K562 (cell line): ENCODE data around the gene TNFSF9. TPM values are rescaled to one million over a fixed set of nuclear protein-coding genes. Genes with fewer than 3 reads are reported as not detected.
A peak's percentile ranks its signal among the peaks of the same experiment; 100 is the strongest.

Source experiments
- ARID1B ChIP-seq: fragments of 450-650 bp; IDR thresholded peaks from 2 replicates; pipeline ENCODE4 v1.6.1; 2016; ENCODE audit warnings: antibody characterized with exemption, mild to moderate bottlenecking, inconsistent platforms
- ARID4B ChIP-seq: sonication (generic); formaldehyde crosslinking; IDR thresholded peaks from 2 replicates; pipeline ENCODE4 v1.8.0; 2022; ENCODE audit warnings: mild to moderate bottlenecking, missing genetic modification reagents
- ATF3 ChIP-seq, 2 experiments: fragments of 450-650 bp in 1 of 2; sonication (generic) in 1 of 2; formaldehyde crosslinking in 1 of 2; IDR thresholded peaks in 1 of 2; conservative IDR thresholded peaks in 1 of 2; 2 replicates each; pipeline versions ENCODE4 v1.6.1 to v1.8.1; 2016 to 2023; ENCODE audit warnings: mild to moderate bottlenecking in 2 of 2, moderate library complexity in 2 of 2, inconsistent platforms in 1 of 2, missing genetic modification reagents in 1 of 2
- CAMTA2 ChIP-seq: fragments of 250-450 bp; sonication (Bioruptor Pico); conservative IDR thresholded peaks from 2 replicates; pipeline ENCODE4 v1.5.1; 2022
- CHCHD3 ChIP-seq: fragments of 250-450 bp; sonication (Bioruptor Pico); IDR thresholded peaks from 2 replicates; pipeline ENCODE4 v2.1.2; 2022; ENCODE audit warnings: mild to moderate bottlenecking
- ELK3 ChIP-seq: fragments of 450-650 bp; formaldehyde crosslinking; IDR thresholded peaks from 2 replicates; pipeline ENCODE4 v1.4.0; 2020; ENCODE audit warnings: mild to moderate bottlenecking
- ESRRA ChIP-seq: fragments of 450-650 bp; IDR thresholded peaks from 2 replicates; pipeline ENCODE4 v1.6.1; 2014; ENCODE audit warnings: low read depth, mild to moderate bottlenecking, moderate library complexity, borderline replicate concordance
- FOSL1 ChIP-seq: fragments of 200-800 bp; sonication (Bioruptor generic); conservative IDR thresholded peaks from 2 replicates; pipeline ENCODE4 v1.6.1; 2016; ENCODE audit warnings: missing genetic modification characterization, missing compliant biosample characterization
- FOXK2 ChIP-seq, 2 experiments: fragments of 450-650 bp; IDR thresholded peaks in 1 of 2; conservative IDR thresholded peaks in 1 of 2; 2 replicates each; pipeline ENCODE4 v1.6.1; 2016; ENCODE audit warnings: low read depth in 2 of 2, mild to moderate bottlenecking in 1 of 2
- NBN ChIP-seq: fragments of 450-650 bp; IDR thresholded peaks from 2 replicates; pipeline ENCODE4 v1.6.1; 2016; ENCODE audit warnings: low read depth, mild to moderate bottlenecking
- PML ChIP-seq: IDR thresholded peaks from 2 replicates; pipeline ENCODE4 v1.6.1; 2012; ENCODE audit warnings: low read length, inconsistent platforms
- POU5F1 ChIP-seq: fragments of 150-350 bp; IDR thresholded peaks from 2 replicates; pipeline ENCODE4 v1.6.1; 2014; ENCODE audit warnings: borderline replicate concordance, low read length, low read depth, mild to moderate bottlenecking; ENCODE audit not compliant: partially characterized antibody
- SMAD1 ChIP-seq: fragments of 150-350 bp; IDR thresholded peaks from 2 replicates; pipeline ENCODE4 v1.6.1; 2014; ENCODE audit warnings: low read length, low read depth; ENCODE audit not compliant: partially characterized antibody
- XRCC5 ChIP-seq: fragments of 200-400 bp; formaldehyde crosslinking; IDR thresholded peaks from 2 replicates; pipeline ENCODE4 v1.6.1; 2017; ENCODE audit warnings: low read depth, mild to moderate bottlenecking, low read length
- ZBTB9 ChIP-seq: fragments of 450-650 bp; formaldehyde crosslinking; IDR thresholded peaks from 2 replicates; pipeline ENCODE4 v1.4.0; 2020; ENCODE audit warnings: mild to moderate bottlenecking, moderate library complexity
- ZNF133 ChIP-seq: fragments of 250-450 bp; sonication (Bioruptor Pico); IDR thresholded peaks from 2 replicates; pipeline ENCODE4 v1.4.0; 2020; ENCODE audit warnings: mild to moderate bottlenecking
- ZNF224 ChIP-seq: sonication (generic); formaldehyde crosslinking; IDR thresholded peaks from 2 replicates; pipeline ENCODE4 v1.8.0; 2022; ENCODE audit warnings: mild to moderate bottlenecking, missing genetic modification reagents
- ZNF23 ChIP-seq: fragments of 250-450 bp; sonication (Bioruptor Pico); IDR thresholded peaks from 2 replicates; pipeline ENCODE4 v1.4.0; 2020; ENCODE audit warnings: mild to moderate bottlenecking
- ZNF431 ChIP-seq: sonication (generic); formaldehyde crosslinking; IDR thresholded peaks from 2 replicates; pipeline ENCODE4 v1.8.0; 2022; ENCODE audit warnings: mild to moderate bottlenecking, missing genetic modification reagents
- ZNF766 ChIP-seq: fragments of 200-800 bp; sonication (Bioruptor generic); conservative IDR thresholded peaks from 2 replicates; pipeline ENCODE4 v1.6.1; 2016; ENCODE audit warnings: missing genetic modification characterization, missing compliant biosample characterization
- polyA plus RNA-seq, 8 experiments: library from polyadenylated mRNA; depleted of rRNA in 4 of 8; stranded (reverse) in 5 of 8; unstranded in 3 of 8; fragments of >200 nt; fragmentation: Nextera tagmentation in 2 of 8; fragmentation: Illumina TruSeq in 1 of 8; extraction: Ambion mirVana in 2 of 8; extraction: Trizol in 1 of 8; gene quantifications; 2 replicates each; pipeline versions ENCODE4 v1.2.1 to v1.2.3, GENCODE V29; 2011 to 2014; ENCODE audit warnings: inconsistent platforms in 1 of 8, missing spikeins in 1 of 8
- total RNA-seq, 7 experiments: library from RNA; depleted of rRNA in 6 of 7; stranded (reverse); fragments of >200 nt in 6 of 7; fragmentation: Illumina TruSeq in 2 of 7; extraction: Trizol in 2 of 7; gene quantifications; 2 replicates each; pipeline versions ENCODE4 v1.2.1 to v1.2.3, GENCODE V29; 2011 to 2021; ENCODE audit warnings: low replicate concordance in 1 of 7

TNFSF9 gene
- total and polyA plus RNA-seq, 9 of the 15 experiments (the other 6 are each of a cell fraction or from before 2014, with no cell fraction given): 1.4 to 17.9 (median 6.5) TPM

GRCh38 chr19:6530386-6531162 lies at the start of gene TNFSF9 (continued):
- TF ChIP-seq NBN: peak; percentile 97
- TF ChIP-seq FOSL1 (tag): peak; percentile 67
- TF ChIP-seq FOXK2 (conservative IDR thresholded peaks at IDR 0.05 in 1 of 2, IDR thresholded peaks at IDR 0.05 in 1 of 2; ENCODE audit: low read depth in 2 of 2): peak; percentile 64 to 66; a peak in 1 of 4 replicates
- TF ChIP-seq ARID1B: peak; percentile 90
- TF ChIP-seq CHCHD3 (CRISPR knock-in tag): 0 out of 2 replicates have a peak, but pooled peaks have one; percentile 39
- no peak for TF ChIP-seq XRCC5
- TF ChIP-seq ZBTB9 (CRISPR knock-in tag): no peak
- TF ChIP-seq PML: peak; percentile 68; the same call in 1 of the 2 replicates
- 0 out of 2 replicates have a peak, but pooled peaks have one; percentile 37 for TF ChIP-seq ZNF431 (CRISPR knock-in tag)
- no peak for TF ChIP-seq ZNF23
- TF ChIP-seq ESRRA: no peak; the same call in 1 of the 2 replicates
- no peak for TF ChIP-seq ELK3 (CRISPR knock-in tag)
- TF ChIP-seq ZNF224 (CRISPR knock-in tag): no peak
- TF ChIP-seq CAMTA2 (CRISPR knock-in tag): 0 out of 2 replicates have a peak, but pooled peaks have one; percentile 25
- peak; percentile 57; the same call in 1 of the 2 replicates for TF ChIP-seq ARID4B (CRISPR knock-in tag)
- 0 out of 2 replicates have a peak, but pooled peaks have one; percentile 24 for TF ChIP-seq ATF3 (IDR thresholded peaks at IDR 0.05)
- TF ChIP-seq ATF3 (CRISPR knock-in tag; conservative IDR thresholded peaks at IDR 0.05): peak; percentile 36; the same call in 1 of the 2 replicates
- no peak for TF ChIP-seq POU5F1
- TF ChIP-seq ZNF766 (CRISPR knock-in tag): peak; percentile 17; the same call in 1 of the 2 replicates
- no peak for TF ChIP-seq ZNF133 (CRISPR knock-in tag)
- TF ChIP-seq SMAD1: peak; percentile 81
